Stimulated activated CD8-positive, alpha-beta memory T cell treated with anti-CD3 and anti-CD28 coated beads, Interleukin-15, amount 100 ng/mL, for 48 hours (primary cell): ENCODE data around the gene AXIN2.
"Not testable (repeated sequence)": the region's sequence is repeated elsewhere in the genome, so short reads cannot be mapped to it uniquely, and the experiment has no call there.

Source experiments
- DNase-seq, 2 donors: peaks; one replicate each; pipeline ENCODE4 v3.0.0-alpha.2; 2020; ENCODE audit warnings: low read depth in 2 of 2

AXIN2 gene

GRCh38 chr17:65538675-65539529 lies 22.5 kb downstream of the AXIN2 start:
- no peak for DNase-seq

GRCh38 chr17:65537845-65538674 lies 23.4 kb downstream of the AXIN2 start:
- no peak for DNase-seq

GRCh38 chr17:65537343-65537844 lies 24.1 kb downstream of the AXIN2 start:
- DNase-seq: no peak

- DNase-seq: no peak
Observed at GRCh38 chr17:65536573-65537342, 24.7 kb downstream of the AXIN2 start.

- DNase-seq: no peak
Observed at GRCh38 chr17:65535777-65536572, 25.5 kb downstream of the AXIN2 start.

- no peak for DNase-seq
Observed at GRCh38 chr17:65533852-65534457, 27.5 kb downstream of the AXIN2 start.

- DNase-seq: no peak
Observed at GRCh38 chr17:65533056-65533745, 28.2 kb downstream of the AXIN2 start.

GRCh38 chr17:65532101-65532890 lies 29.2 kb downstream of the AXIN2 start:
- no peak for DNase-seq

- DNase-seq: no peak
Observed at GRCh38 chr17:65531256-65532100, 30.0 kb downstream of the AXIN2 start.

GRCh38 chr17:65530523-65531255 lies 30.8 kb downstream of the AXIN2 start:
- DNase-seq: no peak

- DNase-seq: no peak
Observed at GRCh38 chr17:65529761-65530522, 31.5 kb downstream of the AXIN2 start.

- no peak for DNase-seq
Observed at GRCh38 chr17:65529040-65529633, 32.3 kb downstream of the AXIN2 start.

GRCh38 chr17:65527857-65528591 lies 33.4 kb downstream of the AXIN2 start:
- no peak for DNase-seq

- no peak for DNase-seq
Observed at GRCh38 chr17:65527381-65527780, 34.1 kb downstream of the AXIN2 start.

GRCh38 chr17:65526854-65527253 lies 34.6 kb downstream of the AXIN2 start:
- not testable (repeated sequence) for DNase-seq
